Heart left ventricle (tissue), 16 donors: ENCODE results near the gene LYPD6B. TPM values are rescaled to one million over a fixed set of nuclear protein-coding genes. Genes with fewer than 3 reads are reported as not detected.
A peak's percentile ranks its signal among the peaks of the same experiment; 100 is the strongest.

Experiments used
- ATAC-seq, 4 donors: fragments of 200-7000 bp; cut with Tn5 transposase; one replicate each; pipeline ENCODE4 v1.9.1; 2020 to 2022; ENCODE audit warnings: moderate library complexity in 4 of 4, mild to moderate bottlenecking in 3 of 4, moderate number of reproducible peaks in 1 of 4
- DNase-seq, 5 donors: peaks; one replicate each; pipeline ENCODE4 v3.0.0-alpha.2; 2020
- H3K27ac ChIP-seq, 12 donors: fragments of 200-600 bp; sonication (generic) in 4 of 12; one replicate each; pipeline versions ENCODE4 v1.5.0 to v1.8.0; 2016 to 2022; ENCODE audit warnings: mild to moderate bottlenecking in 2 of 12
- H3K27me3 ChIP-seq, 9 donors: fragments of 200-600 bp; sonication (generic) in 2 of 9; one replicate each; pipeline versions ENCODE4 v1.5.1 to v1.8.0; 2016 to 2022; ENCODE audit warnings: mild to moderate bottlenecking in 3 of 9
- H3K36me3 ChIP-seq, 9 donors: fragments of 200-600 bp; sonication (generic) in 2 of 9; one replicate each; pipeline versions ENCODE4 v1.5.0 to v1.8.0; 2018 to 2022; ENCODE audit warnings: mild to moderate bottlenecking in 2 of 9
- H3K4me1 ChIP-seq, 12 donors: fragments of 200-600 bp; sonication (generic) in 4 of 12; one replicate each; pipeline versions ENCODE4 v1.5.0 to v1.8.0; 2016 to 2022; ENCODE audit warnings: mild to moderate bottlenecking in 3 of 12
- H3K4me3 ChIP-seq, 12 donors: fragments of 200-600 bp; sonication (generic) in 4 of 12; one replicate each; pipeline versions ENCODE4 v1.5.0 to v1.8.0; 2017 to 2022; ENCODE audit warnings: mild to moderate bottlenecking in 9 of 12, moderate library complexity in 4 of 12
- H3K9me3 ChIP-seq, 12 donors: fragments of 200-600 bp; sonication (generic) in 4 of 12; one replicate each; pipeline versions ENCODE4 v1.5.0 to v1.8.0; 2016 to 2022; ENCODE audit warnings: mild to moderate bottlenecking in 1 of 12
- CTCF ChIP-seq, 12 donors: fragments of 200-600 bp; sonication (generic) in 4 of 12; IDR thresholded peaks; one replicate each; pipeline versions ENCODE4 v1.5.0 to v1.8.0; 2018 to 2022; ENCODE audit warnings: antibody characterized with exemption in 12 of 12, mild to moderate bottlenecking in 5 of 12
- POLR2A ChIP-seq, 2 donors: fragments of 450-650 bp; IDR thresholded peaks; one replicate each; pipeline ENCODE4 v1.6.1; 2017; ENCODE audit warnings: antibody characterized with exemption in 2 of 2, mild to moderate bottlenecking in 2 of 2, moderate library complexity in 2 of 2
- WGBS, 4 donors: extraction: QIAGEN DNeasy Blood & Tissue Kit in 2 of 4; methylation state at CpG; one replicate each; pipeline versions ENCODE4 v1.1.5 to v1.1.7; 2013 to 2018; 5-methylcytosine and 5-hydroxymethylcytosine counted together
- intact Hi-C, 10 donors: fragments of 100-400 bp; cut with DNase I; formaldehyde crosslinking; loops; one replicate each; pipeline versions ENCODE4 v1.11.1 to v1.14.2; 2022
- polyA plus RNA-seq, 2 donors: library from polyadenylated mRNA; stranded (reverse); fragments of 200-250 nt; gene quantifications; one replicate each; pipeline ENCODE4 v1.2.3, GENCODE V29; 2013
- total RNA-seq, 9 donors: library from RNA; depleted of rRNA in 2 of 9; stranded (reverse); fragments of >200 nt in 2 of 9; fragmentation: NEBNext Ultra II Directional in 3 of 9; extraction: Animal tissue kit (Norgen Biotek cat#: 25700) in 3 of 9; gene quantifications; one replicate each; pipeline versions ENCODE4 v1.1.0 to v1.2.4, GENCODE V29; 2016 to 2023
- donor health status: ischemic (EF 13 %, LVEDD 7.1; RV severe dilation, severe dysfunction).
- donor health status: healthy with polysubstance abuse.
- donor health status: DM: no; HTN: yes; CAD: no.
- donor health status: DM: no; HTN: no; CAD: no.
- donor health status: ischemic (EF 25% LVEDD 6.9; RV normal size, moderate dysfunction).
- donor health status: ischemic (EF 25% LVEDD 5.7; RV mildly dilated, moderate dysfunction).
- donor health status: healthy.
- donor health status: DM: yes; HTN: yes; CAD: no.
- donor health status: ischemic (EF 35%, LVEDD 5.7; RV mildly dilated, moderate dysfunction).
- donor health status: nonischemic (EF 11% LVEDD 7.7; RV severe dilation, severe dysfunction).
- donor health status: DM: yes; HTN: yes; CAD: no.
- donor health status: PGD.
- donor health status: ischemic (EF 29% LVEDD 5.4; RV normal size, mild dysfunction).
- donor health status: nonischemic (EF 23%, LVEDD 6.1; RV moderate dilation, normal function).

The LYPD6B gene
- total and polyA plus RNA-seq, 11 donors: not detected

GRCh38 chr2:149160195-149160594, 121.7 kb downstream of the LYPD6B start:
- no peak for TF ChIP-seq CTCF (IDR thresholded peaks at IDR 0.05)
- no peak for TF ChIP-seq POLR2A (IDR thresholded peaks at IDR 0.05)
- no peaks in the 10 kb centered on the region for H3K9me3 ChIP-seq
- no peak overlapping the region for H3K4me3 ChIP-seq
- DNase-seq: no peak
- no peaks in the 10 kb centered on the region for H3K36me3 ChIP-seq
- WGBS, 4 donors: 61 to 66% (median 65%) methylated on average over 2 of the region's 2 CpGs
- ATAC-seq: peak in 1 of 4 donors; percentile 20
- no peaks in the 10 kb centered on the region for H3K27me3 ChIP-seq
- H3K27ac ChIP-seq: no peak overlapping the region
- intact Hi-C loops: no loop called here
- peaks cover 0 to 6% (median 0%) of the 10 kb centered on the region in 12 donors for H3K4me1 ChIP-seq

- Histone ChIP-seq H3K27ac (no peak overlapping the region), H3K27me3 (no peaks in the 10 kb centered on the region), H3K36me3 (no peaks in the 10 kb centered on the region), H3K4me1 (peaks cover 0 to 6% (median 0%) of the 10 kb centered on the region in 12 donors), H3K9me3 (no peaks in the 10 kb centered on the region), H3K4me3 (no peak overlapping the region)
- intact Hi-C loops: no loop called here
- TF ChIP-seq POLR2A (IDR thresholded peaks at IDR 0.05) (no peak), CTCF (IDR thresholded peaks at IDR 0.05) (no peak)
- 42 to 52% (median 45%) methylated on average over 8 of the region's 8 CpGs for WGBS, 4 donors
- DNase-seq (no peak), ATAC-seq (no peak)
These were observed 122.3 kb downstream of the LYPD6B start for GRCh38 chr2:149160701-149161217.

- 50 to 78% (median 61%) methylated on average over 5 of the region's 5 CpGs for WGBS, 4 donors
These were observed 123.2 kb downstream of the LYPD6B start for GRCh38 chr2:149161481-149162225.

More at GRCh38 chr2:149161481-149162225, 123.2 kb downstream of the LYPD6B start:
- DNase-seq (no peak), ATAC-seq (no peak)
- no peak overlapping the region for H3K27ac ChIP-seq
- H3K36me3 ChIP-seq: no peaks in the 10 kb centered on the region
- no peaks in the 10 kb centered on the region for H3K9me3 ChIP-seq
- no peaks in the 10 kb centered on the region for H3K27me3 ChIP-seq
- intact Hi-C loops: no loop called here
- TF ChIP-seq POLR2A (IDR thresholded peaks at IDR 0.05): no peak
- TF ChIP-seq CTCF (IDR thresholded peaks at IDR 0.05): no peak
- H3K4me3 ChIP-seq: no peak overlapping the region
- H3K4me1 ChIP-seq: peaks cover 0 to 6% (median 0%) of the 10 kb centered on the region in 12 donors
